Liver (tissue), 9 donors: ENCODE measurements around the gene BCAR3. TPM values are rescaled to one million over a fixed set of nuclear protein-coding genes. Genes with fewer than 3 reads are reported as not detected.

Source experiments
- DNase-seq: peaks from one replicate; pipeline ENCODE4 v3.0.0-alpha.2; 2017; ENCODE audit warnings: low spot score
- H3K27ac ChIP-seq, 2 donors: one replicate each; pipeline ENCODE4 v1.7.0; 2013; ENCODE audit warnings: inconsistent platforms in 2 of 2, low read length in 2 of 2, control low read depth in 1 of 2, low read depth in 1 of 2, mild to moderate bottlenecking in 1 of 2
- H3K27me3 ChIP-seq, 4 donors: one replicate each; pipeline versions ENCODE4 v1.6.1 to v1.7.0; 2013; ENCODE audit warnings: low read length in 3 of 4, inconsistent platforms in 1 of 4, mild to moderate bottlenecking in 1 of 4, moderate library complexity in 1 of 4; ENCODE audit not compliant: control insufficient read depth in 4 of 4, insufficient read depth in 4 of 4
- H3K36me3 ChIP-seq, 4 donors: one replicate each; pipeline versions ENCODE4 v1.6.1 to v1.7.0; 2013; ENCODE audit warnings: low read length in 3 of 4, mild to moderate bottlenecking in 3 of 4, low read depth in 1 of 4, moderate library complexity in 1 of 4; ENCODE audit not compliant: control insufficient read depth in 4 of 4, insufficient read depth in 3 of 4
- H3K4me1 ChIP-seq, 4 donors: one replicate each; pipeline versions ENCODE4 v1.6.1 to v1.7.0; 2013; ENCODE audit warnings: low read length in 3 of 4, mild to moderate bottlenecking in 3 of 4, moderate library complexity in 1 of 4; ENCODE audit not compliant: control insufficient read depth in 4 of 4, insufficient read depth in 4 of 4
- H3K4me3 ChIP-seq, 3 donors: one replicate each; pipeline versions ENCODE4 v1.6.1 to v1.7.0; 2013; ENCODE audit warnings: low read length in 3 of 3, control low read depth in 1 of 3, low read depth in 1 of 3, mild to moderate bottlenecking in 1 of 3
- H3K9ac ChIP-seq, 2 donors: one replicate each; pipeline ENCODE4 v1.7.0; 2013; ENCODE audit warnings: low read length in 2 of 2, mild to moderate bottlenecking in 2 of 2, moderate library complexity in 2 of 2, control low read depth in 1 of 2, low read depth in 1 of 2
- H3K9me3 ChIP-seq, 4 donors: one replicate each; pipeline versions ENCODE4 v1.6.1 to v1.7.0; 2013; ENCODE audit warnings: low read length in 3 of 4; ENCODE audit not compliant: control insufficient read depth in 4 of 4
- ATF3 ChIP-seq: IDR thresholded peaks from 2 replicates; pipeline ENCODE4 v1.6.1; 2016; ENCODE audit warnings: antibody characterized with exemption
- CTCF ChIP-seq: fragments of 150-350 bp; IDR thresholded peaks from 2 replicates; pipeline ENCODE4 v1.5.1; 2017; ENCODE audit warnings: improper control_type of control experiment, low read depth, low read length; ENCODE audit not compliant: missing input control
- EGR1 ChIP-seq, 2 donors: IDR thresholded peaks; 2 replicates each; pipeline ENCODE4 v1.6.1; 2016 to 2018; ENCODE audit warnings: antibody characterized with exemption in 2 of 2, low read depth in 2 of 2
- FOXA1 ChIP-seq: IDR thresholded peaks from 2 replicates; pipeline ENCODE4 v1.6.1; 2016; ENCODE audit warnings: antibody characterized with exemption
- FOXA2 ChIP-seq: IDR thresholded peaks from 2 replicates; pipeline ENCODE4 v1.6.1; 2016; ENCODE audit warnings: antibody characterized with exemption
- GABPA ChIP-seq, 2 donors: IDR thresholded peaks in 1 of 2; conservative IDR thresholded peaks in 1 of 2; 2 replicates each; pipeline ENCODE4 v1.6.1; 2016; ENCODE audit warnings: antibody characterized with exemption in 2 of 2, mild to moderate bottlenecking in 1 of 2, moderate library complexity in 1 of 2
- HNF4G ChIP-seq: IDR thresholded peaks from 2 replicates; pipeline ENCODE4 v1.6.1; 2016; ENCODE audit warnings: antibody characterized with exemption
- JUND ChIP-seq, 2 donors: IDR thresholded peaks; 2 replicates each; pipeline ENCODE4 v1.6.1; 2016; ENCODE audit warnings: antibody characterized with exemption in 2 of 2
- MAX ChIP-seq: IDR thresholded peaks from 2 replicates; pipeline ENCODE4 v1.6.1; 2016; ENCODE audit warnings: antibody characterized with exemption
- NR2F2 ChIP-seq: IDR thresholded peaks from 2 replicates; pipeline ENCODE4 v1.6.1; 2016; ENCODE audit warnings: antibody characterized with exemption
- RAD21 ChIP-seq, 2 donors: IDR thresholded peaks; 2 replicates each; pipeline ENCODE4 v1.6.1; 2016; ENCODE audit warnings: antibody characterized with exemption in 2 of 2, mild to moderate bottlenecking in 2 of 2
- REST ChIP-seq: IDR thresholded peaks from 2 replicates; pipeline ENCODE4 v1.6.1; 2016; ENCODE audit warnings: antibody characterized with exemption, mild to moderate bottlenecking
- RXRA ChIP-seq, 2 donors: IDR thresholded peaks; 2 replicates each; pipeline ENCODE4 v1.6.1; 2017 to 2018; ENCODE audit warnings: antibody characterized with exemption in 2 of 2, mild to moderate bottlenecking in 1 of 2
- SP1 ChIP-seq: IDR thresholded peaks from 2 replicates; pipeline ENCODE4 v1.6.1; 2018; ENCODE audit warnings: antibody characterized with exemption, mild to moderate bottlenecking
- TAF1 ChIP-seq: conservative IDR thresholded peaks from 2 replicates; pipeline ENCODE4 v1.6.1; 2016; ENCODE audit warnings: antibody characterized with exemption, mild to moderate bottlenecking
- YY1 ChIP-seq: IDR thresholded peaks from 2 replicates; pipeline ENCODE4 v1.6.1; 2016; ENCODE audit warnings: antibody characterized with exemption, mild to moderate bottlenecking
- ZBTB33 ChIP-seq: IDR thresholded peaks from 2 replicates; pipeline ENCODE4 v1.6.1; 2016; ENCODE audit warnings: antibody characterized with exemption
- WGBS: extraction: QIAGEN DNeasy Blood & Tissue Kit; methylation state at CpG from one replicate; pipeline ENCODE4 v1.1.7; 2013; 5-methylcytosine and 5-hydroxymethylcytosine counted together
- polyA plus RNA-seq, 2 donors: library from polyadenylated mRNA; stranded (reverse) in 1 of 2; unstranded in 1 of 2; fragments of 200-250 nt in 1 of 2; fragments of >200 nt in 1 of 2; fragmentation: Nextera tagmentation in 1 of 2; extraction: Ambion mirVana in 1 of 2; gene quantifications; one replicate each; pipeline versions ENCODE4 v1.2.1 to v1.2.3, GENCODE V29; 2013 to 2015
- total RNA-seq, 2 donors: library from RNA; depleted of rRNA; stranded (reverse); fragments of >200 nt; gene quantifications; one replicate each; pipeline ENCODE4 v1.2.3, GENCODE V29; 2014
- donor health status: healthy.
- donor health status: healthy.
- donor health status: healthy.
- donor health status: healthy.
- donor health status: healthy.

Gene BCAR3
- total and polyA plus RNA-seq, 4 donors: 2.8 to 10.3 (median 7.7) TPM

GRCh38 chr1:93552741-93553455 is 128.7 kb downstream of the BCAR3 start:
- Histone ChIP-seq H3K9ac (no peak overlapping the region), H3K4me3 (no peak overlapping the region), H3K27ac (no peak overlapping the region), H3K9me3 (no peaks in the 10 kb centered on the region), H3K4me1 (peaks cover 0 to 5% (median 1%) of the 10 kb centered on the region in 4 donors), H3K27me3 (no peaks in the 10 kb centered on the region), H3K36me3 (peaks cover 0 to 25% (median 5%) of the 10 kb centered on the region in 4 donors)
- no peak for DNase-seq
- WGBS: 76% methylated on average over 9 of the region's 9 CpGs
- TF ChIP-seq NR2F2: no peak
- no peak for TF ChIP-seq MAX
- no peak for TF ChIP-seq ATF3
- TF ChIP-seq SP1: no peak
- no peak for TF ChIP-seq REST
- no peak for TF ChIP-seq CTCF
- TF ChIP-seq GABPA (IDR thresholded peaks at IDR 0.05 in 1 of 2, conservative IDR thresholded peaks at IDR 0.05 in 1 of 2): no peak
- no peak for TF ChIP-seq HNF4G
- no peak for TF ChIP-seq YY1
- no peak for TF ChIP-seq RXRA (IDR thresholded peaks at IDR 0.05)
- no peak for TF ChIP-seq ZBTB33
- TF ChIP-seq JUND (IDR thresholded peaks at IDR 0.05): no peak
- no peak for TF ChIP-seq RAD21 (IDR thresholded peaks at IDR 0.05)
- no peak for TF ChIP-seq FOXA2
- no peak for TF ChIP-seq EGR1 (IDR thresholded peaks at IDR 0.05; ENCODE audit: low read depth in 2 of 2)
- no peak for TF ChIP-seq FOXA1
- no peak for TF ChIP-seq TAF1
